ENCODE results near the gene AHI1. TPM values are rescaled to one million over a fixed set of nuclear protein-coding genes. Genes with fewer than 3 reads are reported as not detected.
A peak's percentile ranks its signal among the peaks of the same experiment; 100 is the strongest.

The AHI1 gene
- polyA plus RNA-seq, 3 donors, result 45.4 to 83.3 (median 66.3) TPM

- DNase-seq, result no peak
Observed at GRCh38 chr6:135465307-135465706, 32.2 kb downstream of the AHI1 start.

DNA sequence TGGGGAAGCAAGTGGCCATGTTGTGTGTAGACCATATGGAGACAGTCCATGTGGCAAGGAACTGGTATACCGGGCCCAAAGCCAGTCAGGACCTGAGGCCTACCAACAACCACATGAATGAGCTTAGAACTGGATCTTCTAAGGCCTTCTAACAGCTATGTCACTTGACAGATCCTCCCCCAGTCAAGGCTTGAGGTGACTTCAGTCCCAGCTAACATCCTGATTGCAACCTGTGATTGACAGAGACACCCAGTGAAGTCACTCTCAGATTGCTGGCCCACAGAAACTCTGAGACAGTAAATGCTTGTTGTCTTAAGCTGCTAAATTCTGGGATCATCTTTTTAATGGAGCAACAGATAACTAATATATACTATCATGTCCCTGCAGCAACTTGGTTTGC lies 32.9 kb downstream of the AHI1 start:
- no peak for DNase-seq

- DNase-seq, result no peak
Observed at GRCh38 chr6:135461208-135461607, 36.3 kb downstream of the AHI1 start.

- no peak for DNase-seq
Observed at GRCh38 chr6:135458051-135458450, 39.5 kb downstream of the AHI1 start.

DNA sequence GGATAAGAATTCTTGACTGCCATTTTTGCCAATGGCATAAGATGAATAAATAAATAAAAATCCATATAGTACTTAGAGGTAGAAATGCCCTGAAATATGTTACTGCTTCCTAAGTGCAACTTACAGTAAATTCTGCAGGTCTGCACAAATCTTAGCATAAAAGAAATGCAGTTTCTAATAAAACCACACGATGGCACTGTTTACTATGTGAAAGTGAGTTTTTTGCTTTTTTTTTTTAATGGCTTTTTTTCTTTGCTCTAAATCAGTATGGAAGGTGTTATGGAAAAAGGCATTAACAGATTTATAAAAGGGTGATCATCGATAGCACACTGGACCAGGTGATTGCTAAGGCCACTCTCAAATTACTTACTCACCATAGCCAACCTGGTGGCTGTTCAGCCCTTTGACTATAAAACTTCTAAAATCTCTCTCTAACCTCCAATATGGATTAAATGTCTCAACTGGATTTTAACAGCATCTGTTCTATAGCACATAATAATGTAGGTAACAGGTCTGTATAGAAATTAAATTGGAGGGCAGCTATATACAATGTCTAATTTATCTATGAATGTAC lies 45.8 kb downstream of the AHI1 start:
- peak; percentile 38 for DNase-seq

DNA sequence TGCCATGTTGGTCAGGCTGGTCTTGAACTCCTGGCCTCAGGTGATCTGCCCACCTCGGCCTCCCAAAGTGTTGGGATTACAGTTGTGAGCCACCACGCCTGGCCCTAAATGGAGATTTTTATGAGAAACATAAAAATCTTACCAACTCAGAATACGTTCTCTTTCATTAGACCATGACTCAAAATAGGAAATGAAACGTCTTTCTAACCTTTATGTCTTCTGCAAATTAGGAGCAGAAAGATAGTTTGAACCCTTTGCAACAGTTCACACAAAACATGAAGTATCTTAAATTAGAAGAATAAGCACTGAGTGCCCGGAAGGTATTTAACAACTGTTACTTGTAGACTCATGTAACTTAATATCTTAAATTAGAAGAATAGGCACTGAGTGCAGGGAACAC lies 48.3 kb downstream of the AHI1 start:
- DNase-seq, result no peak

GRCh38 chr6:135440087-135440792 lies 57.3 kb downstream of the AHI1 start:
- DNase-seq, result no peak

- no peak for DNase-seq
Observed at GRCh38 chr6:135439549-135439948, 58.0 kb downstream of the AHI1 start.

DNA sequence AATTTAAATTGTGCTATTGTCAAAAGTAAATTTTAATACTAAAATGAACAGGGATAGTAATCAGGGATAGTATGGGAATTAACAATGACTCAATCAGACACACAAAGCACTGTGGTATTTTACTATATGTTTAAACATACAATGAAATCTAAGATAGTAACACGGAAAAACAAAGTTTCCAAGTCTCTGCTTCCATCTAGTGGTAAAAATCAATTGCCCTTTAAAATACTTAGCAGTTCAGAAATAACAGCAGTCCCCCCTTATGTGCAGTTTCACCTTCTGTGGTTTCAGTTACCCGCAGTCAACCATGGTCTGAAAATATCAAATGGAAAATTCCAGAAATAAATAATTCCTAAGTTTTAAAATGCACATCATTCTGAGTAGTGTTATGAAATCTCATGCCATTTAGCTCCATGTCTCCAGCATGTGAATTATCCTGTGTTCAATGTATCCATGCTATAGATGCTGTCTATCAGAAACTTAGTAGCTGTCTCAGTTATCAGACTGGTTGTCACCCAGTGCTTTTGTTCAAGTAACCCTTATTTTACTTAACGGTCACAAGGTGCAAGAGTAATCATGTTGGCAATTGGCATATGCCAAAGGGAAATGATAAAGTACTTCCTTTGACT lies 58.5 kb downstream of the AHI1 start:
- DNase-seq, result no peak

GRCh38 chr6:135434991-135435390 lies 62.5 kb downstream of the AHI1 start:
- no peak for DNase-seq

GRCh38 chr6:135434095-135434494 lies 63.4 kb downstream of the AHI1 start:
- DNase-seq, result no peak

- no peak for DNase-seq
Observed at GRCh38 chr6:135428078-135428477, 69.5 kb downstream of the AHI1 start.

DNA sequence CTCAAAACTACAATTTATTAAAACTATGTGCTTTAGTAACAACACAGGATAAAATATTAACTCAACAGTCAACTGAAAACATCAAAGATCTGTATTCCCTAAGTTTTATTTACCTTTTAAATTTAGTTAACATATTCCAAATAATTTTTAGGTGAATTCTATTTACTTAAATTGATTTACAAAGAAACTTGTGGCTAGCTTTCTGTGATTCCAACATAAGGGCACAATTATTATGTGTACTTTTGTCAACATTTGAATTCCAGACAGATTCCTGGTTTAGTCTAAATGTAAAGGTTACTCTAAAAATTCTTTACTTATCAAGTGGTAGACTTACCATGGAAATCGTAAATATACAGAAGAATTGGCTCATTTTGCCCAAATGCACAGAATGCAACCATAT lies 70.7 kb downstream of the AHI1 start:
- DNase-seq, result no peak

GRCh38 chr6:135424385-135424784 lies 73.2 kb downstream of the AHI1 start:
- no peak for DNase-seq

- peak; percentile 9 for DNase-seq
Observed at GRCh38 chr6:135423649-135424128, 73.9 kb downstream of the AHI1 start.

- DNase-seq, result no peak
Observed at GRCh38 chr6:135419162-135419561, 78.4 kb downstream of the AHI1 start.

DNA sequence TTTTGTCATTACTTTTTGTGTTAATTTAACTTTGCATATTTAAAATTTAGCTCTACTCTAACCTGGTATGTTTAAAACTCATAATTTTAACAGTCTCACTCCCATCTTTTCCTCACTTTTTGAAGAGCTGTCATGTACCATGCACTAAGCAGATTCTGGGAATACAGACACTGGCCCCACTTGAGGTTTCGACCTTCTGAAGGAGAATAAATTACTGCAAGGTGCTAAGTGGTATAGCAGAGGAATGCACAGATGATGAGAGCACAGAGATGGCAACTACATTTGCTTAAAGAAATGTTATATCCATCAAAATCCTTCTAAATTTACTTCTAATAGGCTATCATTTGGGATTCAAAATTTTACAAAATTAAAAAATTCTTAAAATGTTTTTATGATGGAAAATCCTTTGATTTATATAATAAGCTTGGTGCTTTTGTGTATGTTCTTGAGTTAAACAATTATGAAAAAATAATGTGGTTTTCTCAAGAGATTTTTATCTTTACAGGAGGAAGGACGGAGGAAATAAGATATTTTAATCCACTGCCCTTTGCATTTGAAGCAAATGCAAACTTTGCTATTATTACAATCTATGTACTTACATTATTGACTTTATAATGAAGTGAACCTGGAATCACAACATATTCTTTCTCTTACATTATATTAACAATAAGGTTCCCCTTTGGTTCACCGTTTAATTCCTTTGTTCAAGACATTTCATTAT lies 79.3 kb downstream of the AHI1 start:
- no peak for DNase-seq

DNA sequence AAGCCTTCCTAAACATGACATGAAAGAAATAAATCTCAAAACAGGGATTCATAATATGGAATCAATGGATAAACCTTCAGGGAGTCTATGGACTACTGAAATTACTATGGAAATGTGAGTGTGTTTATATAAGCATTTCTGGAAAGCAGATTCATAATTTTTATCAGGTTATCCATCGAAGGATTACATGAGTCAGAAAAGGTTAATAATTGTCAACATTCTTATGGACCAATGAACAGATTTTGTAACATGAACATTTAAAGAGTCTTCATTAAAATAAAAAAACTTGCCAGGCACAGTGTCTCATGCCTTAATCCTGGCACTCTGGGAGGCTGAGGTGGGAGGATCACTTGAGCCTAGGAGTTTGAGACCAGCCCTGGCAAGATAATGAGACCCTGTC lies 84.8 kb downstream of the AHI1 start:
- DNase-seq, result no peak

DNA sequence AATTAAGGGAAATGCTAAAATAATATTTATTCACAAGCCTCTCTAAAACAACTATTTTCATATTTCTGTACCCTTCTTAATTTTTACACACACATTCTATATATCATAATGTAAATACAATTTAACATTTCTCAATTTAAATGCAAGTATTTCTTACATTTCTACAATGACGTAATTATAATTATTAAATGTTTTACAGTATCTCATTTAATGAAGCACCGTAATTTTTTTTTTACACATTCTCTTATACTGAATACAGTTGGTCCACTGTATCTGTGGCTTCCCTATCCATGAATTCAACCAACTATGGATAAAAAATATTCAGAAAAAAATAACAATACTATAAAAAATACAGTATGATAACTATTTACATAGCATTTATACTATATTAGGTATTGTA lies 85.7 kb downstream of the AHI1 start:
- no peak for DNase-seq

- no peak for DNase-seq
Observed at GRCh38 chr6:135411339-135411738, 86.2 kb downstream of the AHI1 start.

GRCh38 chr6:135410856-135411255 lies 86.7 kb downstream of the AHI1 start:
- DNase-seq, result no peak

- no peak for DNase-seq
Observed at GRCh38 chr6:135403584-135403983, 94.0 kb downstream of the AHI1 start.

- no peak for DNase-seq
Observed at GRCh38 chr6:135402311-135402710, 95.2 kb downstream of the AHI1 start.

Measured in renal pelvis (tissue), 4 donors.